T-helper 22 cell (primary cell): ENCODE results near the gene NEK6.

Experiments used
- DNase-seq: peaks from one replicate; pipeline ENCODE4 v3.0.0-alpha.2; 2020; ENCODE audit warnings: low read depth

NEK6 gene

DNA sequence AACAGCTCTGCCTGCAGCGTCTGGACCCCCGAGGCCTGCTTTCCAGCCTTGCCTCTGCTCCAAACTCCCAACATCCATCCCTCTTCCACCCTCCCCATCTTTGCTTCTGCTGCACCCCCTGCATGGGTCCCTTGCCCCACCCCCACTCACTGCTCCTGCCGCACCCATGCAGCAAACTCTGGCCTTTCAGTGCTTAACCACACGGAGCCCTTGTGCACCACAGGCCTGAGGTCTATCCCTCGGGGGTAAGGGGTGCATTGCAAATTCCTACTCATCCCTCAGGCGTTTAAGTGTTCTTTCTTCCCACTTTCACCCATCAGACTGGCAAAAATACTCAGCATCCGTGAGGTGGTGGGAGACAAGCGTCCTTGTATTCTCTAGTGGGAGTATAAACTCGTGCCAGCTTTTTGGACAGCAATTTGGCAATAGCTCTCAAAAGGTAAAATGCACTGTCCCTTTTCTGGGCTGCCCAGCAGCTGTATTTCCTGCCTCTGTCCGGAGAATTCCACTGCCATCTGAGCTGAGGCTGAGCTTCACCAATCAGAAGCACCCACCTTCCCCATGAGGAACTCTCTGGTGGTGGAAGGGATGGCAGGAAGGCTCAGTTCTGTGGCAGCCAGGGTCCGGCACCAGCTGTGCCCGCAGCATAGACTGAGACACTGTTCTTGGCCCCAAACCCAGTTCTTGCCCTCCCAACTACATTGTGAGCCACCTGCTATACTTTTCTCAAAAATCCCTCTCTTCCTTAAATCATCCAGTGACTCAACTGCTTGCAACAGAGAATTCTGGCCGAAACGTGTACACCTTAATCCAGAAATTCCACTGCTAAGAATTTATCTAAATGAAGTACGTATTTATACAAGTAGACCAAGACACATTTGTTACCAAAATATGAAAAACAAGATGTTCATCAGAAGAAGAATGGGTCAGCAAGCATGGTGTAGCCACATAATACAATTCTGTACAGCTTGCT lies 142.5 kb downstream of the NEK6 start:
- no peak for DNase-seq
